HG03175 (cell line): ENCODE measurements around the gene HAT1.
A peak's percentile ranks its signal among the peaks of the same experiment; 100 is the strongest.
"Not testable (repeated sequence)": the region's sequence is repeated elsewhere in the genome, so short reads cannot be mapped to it uniquely, and the experiment has no call there.

Experiments
- ATAC-seq: cut with Tn5 transposase; IDR thresholded peaks from one replicate; pipeline ENCODE4 v1.9.1; 2021; ENCODE audit warnings: mild to moderate bottlenecking, moderate library complexity; ENCODE audit not compliant: unreplicated experiment

The HAT1 gene, protein sequence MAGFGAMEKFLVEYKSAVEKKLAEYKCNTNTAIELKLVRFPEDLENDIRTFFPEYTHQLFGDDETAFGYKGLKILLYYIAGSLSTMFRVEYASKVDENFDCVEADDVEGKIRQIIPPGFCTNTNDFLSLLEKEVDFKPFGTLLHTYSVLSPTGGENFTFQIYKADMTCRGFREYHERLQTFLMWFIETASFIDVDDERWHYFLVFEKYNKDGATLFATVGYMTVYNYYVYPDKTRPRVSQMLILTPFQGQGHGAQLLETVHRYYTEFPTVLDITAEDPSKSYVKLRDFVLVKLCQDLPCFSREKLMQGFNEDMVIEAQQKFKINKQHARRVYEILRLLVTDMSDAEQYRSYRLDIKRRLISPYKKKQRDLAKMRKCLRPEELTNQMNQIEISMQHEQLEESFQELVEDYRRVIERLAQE

DNA sequence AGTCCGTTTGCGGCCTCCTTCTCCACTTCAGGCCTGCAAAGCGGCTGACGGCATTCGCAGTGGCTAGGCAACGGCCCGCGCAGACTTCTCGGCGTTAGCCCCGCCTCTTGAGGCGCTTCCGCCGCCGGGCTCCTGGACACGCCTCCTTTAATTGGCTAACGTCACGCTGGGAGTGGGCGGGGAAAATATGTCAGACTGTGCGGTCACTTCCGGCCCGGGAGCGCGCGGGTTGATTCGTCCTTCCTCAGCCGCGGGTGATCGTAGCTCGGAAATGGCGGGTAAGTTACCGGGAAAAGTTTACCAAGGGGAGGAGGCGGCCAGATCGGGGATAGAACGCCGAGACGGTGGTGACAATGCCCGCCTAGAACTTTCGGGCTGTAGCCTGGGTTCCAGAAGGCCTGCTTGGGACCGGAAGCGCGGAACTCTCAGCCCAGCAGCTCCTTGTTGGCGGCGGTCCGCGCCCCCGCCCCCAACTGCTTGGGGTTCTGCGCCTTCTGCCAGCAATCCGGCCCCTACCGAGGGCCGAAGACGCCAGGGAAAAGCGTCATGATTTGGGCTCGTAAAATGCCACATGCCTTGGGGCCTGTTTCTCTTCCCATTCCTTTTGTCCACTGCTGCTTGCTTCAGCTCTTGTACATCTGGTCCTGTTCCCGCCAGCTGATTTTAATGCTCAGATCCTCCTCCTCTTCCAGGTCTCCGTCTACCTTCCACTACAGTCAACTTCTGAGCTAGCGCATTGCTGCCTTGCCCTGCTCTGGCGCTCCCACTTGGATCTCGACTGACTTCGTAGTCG, at the start of gene HAT1:
Gene HAT1 (plus strand): TSS at position 232 of the 793 bp plus-strand sequence. CDS start 40 bp downstream, at position 272.
- peak; percentile 98 for ATAC-seq

DNA sequence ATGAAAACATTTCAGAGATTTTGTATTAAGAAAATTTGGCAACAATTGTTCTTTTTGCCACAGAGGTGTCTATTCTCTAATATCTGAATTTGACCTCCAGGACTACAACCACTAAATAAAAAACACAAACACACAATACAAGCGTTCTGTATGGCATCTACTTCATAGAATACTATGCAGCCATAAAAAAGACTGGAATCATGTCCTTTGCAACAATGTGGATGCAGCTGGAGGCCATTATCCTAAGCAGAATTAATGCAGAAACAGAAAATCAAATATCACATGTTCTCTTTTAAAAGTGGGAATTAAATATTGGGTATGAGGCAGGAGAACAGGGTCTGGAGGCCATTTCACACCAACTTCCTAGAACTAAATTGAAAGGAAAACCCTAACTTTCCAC, 47.7 kb upstream of the HAT1 start:
- ATAC-seq = no peak

DNA sequence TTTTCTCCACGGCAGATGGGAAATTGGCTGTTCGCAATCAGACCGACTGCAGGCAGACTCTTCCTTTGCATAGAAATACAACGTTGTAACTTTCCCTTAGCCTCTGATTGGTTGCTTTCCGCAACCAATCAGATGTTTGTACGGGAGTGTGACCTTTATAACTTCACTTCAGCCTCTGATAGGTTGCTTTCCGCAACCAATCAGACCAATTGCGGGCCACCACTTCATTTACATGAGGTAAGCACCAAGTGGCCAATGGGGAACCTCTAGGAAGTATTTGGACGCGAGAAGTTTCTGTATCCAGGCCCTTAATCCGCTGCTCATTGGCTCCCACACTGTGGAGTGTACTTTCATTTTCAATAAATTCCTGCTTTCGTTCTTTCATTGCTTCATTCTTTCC, 47.3 kb upstream of the HAT1 start:
- ATAC-seq = no peak

DNA sequence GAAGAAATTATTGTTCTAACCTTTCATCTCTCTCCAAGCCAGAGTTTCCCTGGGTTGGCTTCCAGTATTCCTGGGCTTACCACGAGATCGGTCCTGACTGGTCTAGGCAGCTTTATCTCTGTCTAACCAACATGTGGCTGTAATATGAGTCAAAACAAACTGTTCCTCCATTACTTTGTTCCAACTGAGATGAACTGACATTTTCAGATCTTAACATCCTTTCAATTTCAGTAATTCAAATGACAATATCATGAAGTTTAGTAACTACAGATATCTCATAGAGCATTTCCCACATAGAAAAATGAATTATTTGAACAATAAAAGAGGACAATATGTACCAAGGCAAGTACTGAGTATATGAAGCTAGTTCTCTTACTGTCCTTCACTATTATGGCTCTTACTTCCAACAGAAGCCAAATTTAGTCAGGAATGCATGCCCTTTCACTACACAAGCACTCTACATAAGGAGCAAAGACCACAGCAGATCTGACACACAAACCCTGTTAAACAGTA, 43.7 kb upstream of the HAT1 start:
- no peak for ATAC-seq

DNA sequence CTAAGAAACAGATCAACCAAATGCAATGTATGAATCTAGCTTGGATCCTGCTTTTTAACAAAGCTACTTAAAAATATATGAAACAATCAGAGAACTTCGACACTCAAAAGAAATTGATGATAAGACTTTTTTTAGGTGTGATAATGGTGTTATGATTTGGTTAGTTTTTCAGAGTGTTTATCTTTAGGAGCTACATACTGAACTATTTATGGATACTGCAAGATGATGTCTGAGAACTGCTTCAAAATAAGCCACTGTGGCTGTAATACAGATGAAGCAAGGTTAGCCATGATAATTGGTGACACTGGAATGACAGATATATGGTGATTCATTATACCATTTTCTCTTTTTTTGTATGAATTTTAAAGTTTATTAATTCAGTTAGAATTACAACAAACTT, 42.4 kb upstream of the HAT1 start:
- ATAC-seq = no peak

DNA sequence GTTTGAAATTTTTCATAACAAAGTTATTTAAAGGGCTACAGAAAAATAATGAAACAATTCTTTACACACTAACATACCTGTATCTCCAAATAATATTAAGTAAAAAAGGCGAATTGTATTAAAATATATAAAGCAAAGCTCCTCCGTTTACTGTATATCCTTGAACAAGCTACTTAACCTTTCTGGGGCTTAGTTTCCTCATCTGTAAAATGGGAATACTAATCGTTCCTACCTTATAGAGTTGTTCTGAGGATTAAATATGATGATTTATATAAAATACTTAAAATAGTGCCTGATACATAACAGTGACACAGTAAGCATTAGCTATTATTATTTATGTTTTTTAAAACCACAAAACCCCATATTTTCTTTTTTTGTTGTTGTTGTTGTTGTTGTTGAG, 41.5 kb upstream of the HAT1 start:
- ATAC-seq = no peak

DNA sequence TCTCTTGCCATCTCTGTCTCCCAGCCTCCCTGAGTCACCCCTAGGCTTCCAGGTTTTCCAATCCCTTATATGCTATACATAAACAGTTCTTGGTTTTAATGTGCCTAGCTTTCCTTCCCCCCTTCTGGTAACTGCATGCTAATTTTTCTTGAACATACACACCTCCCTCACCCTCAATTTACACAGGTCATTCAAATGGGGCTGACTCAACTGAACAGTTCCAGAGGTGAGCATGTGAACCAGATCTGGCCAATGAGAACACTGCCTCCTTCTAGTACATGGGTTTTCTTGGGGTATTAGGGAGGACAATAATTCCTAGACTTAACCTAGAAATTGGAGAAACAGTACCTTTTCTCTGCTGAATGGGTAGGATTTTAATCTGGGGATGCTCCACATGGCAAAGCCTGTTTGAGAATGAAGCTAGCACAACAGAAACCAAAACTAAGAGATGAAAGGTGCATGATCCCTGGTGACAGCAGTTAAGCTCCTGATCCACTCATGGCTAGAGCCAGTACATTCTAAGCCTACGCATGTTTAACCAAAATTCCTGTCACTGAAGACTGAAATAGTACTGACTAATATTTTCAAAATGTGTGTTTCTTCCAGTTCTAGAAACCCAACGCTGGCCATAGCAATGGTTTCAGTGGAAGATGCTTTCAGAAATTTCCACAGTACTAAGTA, 40.0 kb upstream of the HAT1 start:
- ATAC-seq = no peak

DNA sequence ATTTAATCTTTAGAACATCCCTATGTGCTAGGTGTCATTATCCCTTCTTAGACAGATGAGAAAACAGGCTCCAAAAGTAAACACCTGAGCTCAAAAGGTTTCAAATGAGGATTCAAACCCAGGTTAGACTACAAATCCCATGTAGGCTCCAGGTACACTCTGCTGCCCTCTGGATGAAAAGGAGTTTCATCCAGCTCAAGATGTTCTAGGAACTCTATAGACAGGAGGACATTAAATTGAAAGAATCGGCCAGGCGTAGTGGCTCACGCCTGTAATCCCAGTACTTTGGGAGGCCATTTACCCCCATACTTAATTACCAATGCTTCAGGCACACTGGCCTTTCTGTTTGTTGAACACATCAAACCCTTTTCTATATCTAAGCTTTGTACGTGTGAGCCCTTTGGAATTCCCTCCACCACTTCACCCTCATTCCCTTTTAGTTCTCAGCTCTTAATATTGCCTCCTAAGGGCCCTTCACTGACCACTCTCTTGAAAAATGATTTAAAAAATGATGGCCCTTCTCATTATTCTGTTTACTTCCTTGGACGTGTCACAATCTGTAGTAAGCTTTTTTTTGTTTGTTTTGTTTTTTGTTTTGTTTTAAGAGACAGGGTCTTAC, 38.9 kb upstream of the HAT1 start:
- no peak for ATAC-seq

DNA sequence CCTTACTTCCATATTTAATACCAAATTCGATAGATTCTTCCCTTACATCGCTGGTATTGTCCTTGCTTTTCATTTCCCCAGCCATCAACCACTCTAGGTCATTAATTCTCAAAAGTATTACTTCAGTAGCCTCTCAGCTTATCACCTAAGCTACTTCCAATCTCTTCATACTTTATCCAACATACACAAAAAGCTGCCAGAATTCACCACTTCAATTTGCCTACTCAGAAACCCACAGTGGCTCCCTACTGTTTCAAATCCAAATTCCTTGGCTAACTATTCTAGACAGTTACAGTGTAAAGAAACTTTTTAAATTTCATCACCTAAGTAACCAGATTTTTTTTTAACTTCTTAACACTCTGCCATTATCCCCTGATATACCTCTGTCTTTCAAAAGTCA, 32.9 kb upstream of the HAT1 start:
- no peak for ATAC-seq

DNA sequence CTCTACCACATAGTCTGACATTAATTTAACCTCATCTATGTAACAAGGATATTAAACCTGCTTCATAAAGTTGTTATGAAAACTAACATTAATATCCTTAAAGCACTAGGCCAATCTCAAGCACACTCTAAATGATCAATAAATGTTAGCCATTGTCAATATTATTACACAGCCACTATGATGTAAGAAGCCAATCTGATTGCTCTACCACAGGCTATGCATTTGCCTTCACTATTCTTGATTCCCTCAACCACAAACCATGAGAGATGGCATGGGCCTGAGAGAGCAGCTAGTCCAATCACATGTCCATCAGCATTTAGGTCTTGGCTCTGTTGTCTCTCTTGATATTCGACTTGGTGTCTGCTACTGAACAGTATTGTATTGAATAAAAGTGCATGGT, 32.5 kb upstream of the HAT1 start:
- no peak for ATAC-seq

DNA sequence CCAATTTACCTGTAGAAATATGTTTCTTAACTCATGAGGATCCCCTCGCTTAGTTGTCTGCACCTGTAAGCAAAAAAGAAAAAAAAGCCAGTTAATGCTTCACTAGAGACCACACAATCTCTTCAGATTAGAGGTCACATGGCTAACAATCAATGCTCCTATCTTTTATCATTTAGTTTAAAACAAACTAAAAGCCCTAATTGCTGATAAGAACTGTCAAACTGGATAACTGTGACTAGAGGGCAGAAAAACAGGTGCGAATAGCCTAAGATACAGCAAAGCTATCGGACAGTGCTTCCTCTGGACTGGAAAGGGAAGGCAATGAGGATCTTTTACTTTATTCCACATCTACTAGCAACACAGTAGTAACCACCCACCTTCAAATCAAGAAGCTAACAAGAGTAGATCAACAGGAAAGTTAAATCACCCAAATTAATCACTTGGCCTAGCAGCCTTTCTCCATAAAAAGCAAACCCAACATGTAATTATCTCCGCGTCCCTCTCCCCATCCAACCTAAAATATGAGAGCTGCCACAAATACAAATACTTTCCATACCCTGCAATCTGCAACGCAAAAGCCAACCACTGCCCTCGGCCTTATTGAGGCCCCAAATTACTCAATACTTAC, 29.0 kb upstream of the HAT1 start:
- ATAC-seq = no peak

DNA sequence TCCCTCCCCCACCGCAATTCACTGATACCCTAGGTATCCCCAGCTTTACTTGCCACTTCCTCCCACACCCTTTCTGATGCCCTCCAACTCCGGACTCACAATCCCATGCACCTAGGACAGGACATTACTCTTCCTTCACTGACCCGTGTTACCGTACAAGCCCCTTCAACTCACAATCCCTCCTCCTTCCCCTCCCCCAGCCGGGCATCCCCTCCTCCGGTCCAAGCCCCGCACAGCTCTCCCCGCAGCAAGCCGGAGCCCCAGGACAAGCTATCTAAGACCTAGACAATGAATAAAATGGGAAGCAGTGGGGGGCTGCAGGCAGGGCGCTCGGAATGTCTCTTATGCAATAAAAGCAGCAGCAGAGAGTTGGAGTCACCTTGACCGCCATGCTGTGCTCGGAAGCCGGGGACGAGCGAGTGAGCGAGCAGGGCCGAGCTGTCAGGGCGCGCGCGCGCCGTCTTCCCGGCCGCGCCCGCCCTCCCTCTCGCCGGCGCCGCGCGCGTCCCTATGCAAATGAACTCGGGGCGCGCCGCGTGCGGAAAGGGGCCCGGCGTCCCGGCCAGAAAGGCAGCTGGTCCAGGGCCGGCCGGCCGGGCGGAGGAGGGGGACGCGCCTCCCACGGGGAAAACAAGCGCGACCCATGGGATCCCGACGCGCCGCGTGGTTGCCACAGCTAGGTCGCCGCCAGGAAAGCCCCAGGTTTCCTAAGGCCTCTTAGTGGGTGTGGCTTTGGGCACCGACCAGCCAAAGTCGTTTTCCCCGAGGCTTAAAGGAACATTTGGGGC, 28.2 kb upstream of the HAT1 start, which contains the start of gene SLC25A12:
Gene SLC25A12 (minus strand): TSS at position 421 of the 788 bp plus-strand sequence. CDS start 30 bp downstream, at position 391.
- ATAC-seq = peak; percentile 97

DNA sequence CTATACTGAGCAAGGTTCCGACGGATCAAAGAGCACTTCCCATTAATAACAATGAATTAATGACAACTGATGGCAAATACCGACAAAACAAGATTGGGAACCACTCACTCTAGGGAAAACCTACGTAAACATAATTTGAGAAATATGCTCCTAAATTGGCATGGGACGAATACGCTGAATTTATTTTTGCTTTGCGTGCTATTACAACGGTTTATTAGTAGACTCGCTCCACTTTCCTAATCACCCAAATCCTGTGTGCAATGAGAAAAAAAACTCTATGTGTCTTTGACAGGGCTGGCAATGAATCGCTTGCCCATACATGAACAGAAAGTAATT, 27.7 kb upstream of the HAT1 start:
- no peak for ATAC-seq

DNA sequence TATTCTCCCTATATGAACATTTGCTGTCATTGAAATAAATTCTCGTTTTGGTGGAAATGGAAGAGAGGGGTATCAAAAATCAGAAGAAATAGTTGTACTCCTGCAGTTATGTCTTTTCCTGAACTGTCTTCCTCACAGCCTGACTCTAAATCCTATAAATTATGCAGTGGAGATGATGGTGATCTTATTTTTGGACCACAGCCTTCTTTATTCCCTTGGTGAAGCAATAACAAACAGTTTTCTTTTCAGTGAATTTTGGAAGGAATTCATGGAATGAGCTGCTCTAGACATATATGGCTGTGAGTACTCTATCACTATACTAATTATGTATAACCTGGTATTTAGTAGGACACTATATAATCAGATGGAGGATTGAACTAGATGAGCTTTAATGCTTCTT, 26.5 kb upstream of the HAT1 start:
- no peak for ATAC-seq

DNA sequence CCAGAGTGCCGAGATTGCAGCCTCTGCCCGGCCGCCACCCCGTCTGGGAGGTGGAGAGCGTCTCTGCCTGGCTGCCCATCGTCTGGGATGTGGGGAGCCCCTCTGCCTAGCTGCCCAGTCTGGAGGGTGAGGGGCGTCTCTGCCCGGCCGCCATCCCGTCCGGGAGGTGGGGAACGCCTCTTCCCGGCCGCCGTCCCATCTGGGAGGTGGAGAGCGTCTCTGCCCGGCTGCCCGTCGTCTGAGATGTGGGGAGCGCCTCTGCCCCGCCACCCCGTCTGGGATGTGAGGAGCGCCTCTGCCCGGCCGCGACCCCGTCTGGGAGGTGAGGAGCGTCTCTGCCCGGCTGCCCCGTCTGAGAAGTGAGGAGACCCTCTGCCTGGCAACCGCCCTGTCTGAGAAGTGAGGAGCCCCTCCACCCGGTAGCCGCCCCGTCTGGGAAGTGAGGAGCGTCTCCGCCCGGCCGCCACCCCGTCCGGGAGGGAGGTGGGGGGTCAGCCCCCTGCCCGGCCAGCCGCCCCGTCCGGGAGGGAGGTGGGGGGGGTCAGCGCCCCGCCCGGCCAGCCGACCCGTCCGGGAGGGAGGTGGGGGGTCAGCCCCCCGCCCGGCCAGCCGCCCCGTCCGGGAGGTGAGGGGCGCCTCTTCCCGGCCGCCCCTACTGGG, 22.5 kb upstream of the HAT1 start:
- ATAC-seq = not testable (repeated sequence)

DNA sequence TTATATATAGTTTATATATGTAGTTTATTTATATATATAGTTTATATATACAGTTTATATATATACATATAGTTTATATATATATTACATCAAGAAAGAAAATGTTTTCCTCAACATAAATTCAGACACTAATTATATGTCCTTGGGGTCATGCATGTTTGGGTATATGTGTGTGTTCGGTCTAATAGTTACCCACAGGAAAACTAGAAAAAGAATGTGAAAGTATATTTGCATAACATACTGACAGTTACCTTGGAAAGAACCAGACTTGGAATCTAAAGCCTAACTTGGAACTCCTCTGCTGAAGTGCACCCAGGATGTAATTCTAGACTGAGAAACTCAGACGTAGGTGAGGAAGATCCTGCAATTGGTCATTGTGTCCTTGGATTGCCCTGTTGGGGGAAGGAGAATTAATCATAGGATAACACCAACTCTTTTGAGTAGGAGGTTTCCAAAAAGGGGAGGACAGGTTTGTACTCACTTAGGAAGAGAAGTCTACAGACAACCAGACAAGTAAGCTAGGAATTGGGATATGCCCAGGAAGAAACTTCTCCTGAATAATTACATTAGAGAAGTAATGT, 19.3 kb upstream of the HAT1 start:
- ATAC-seq = no peak

DNA sequence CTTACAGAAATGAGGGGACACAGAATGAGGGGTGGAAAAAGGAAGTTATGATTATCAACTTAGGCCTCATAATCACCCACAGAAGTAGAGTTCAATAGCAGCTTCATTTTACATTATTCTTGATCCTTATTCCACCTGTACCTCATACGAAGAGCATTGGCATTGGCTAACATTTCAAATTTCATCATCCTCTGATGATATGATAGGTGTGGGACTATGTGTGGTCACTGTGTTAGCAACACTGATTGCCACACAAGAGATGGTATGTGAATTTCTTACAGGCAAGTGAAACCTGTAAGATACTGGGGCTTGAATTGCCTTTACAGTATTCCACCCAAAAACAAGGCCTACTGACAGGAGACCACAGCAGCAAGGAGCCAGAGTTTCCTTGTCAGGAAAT, 14.0 kb upstream of the HAT1 start:
- ATAC-seq = no peak

DNA sequence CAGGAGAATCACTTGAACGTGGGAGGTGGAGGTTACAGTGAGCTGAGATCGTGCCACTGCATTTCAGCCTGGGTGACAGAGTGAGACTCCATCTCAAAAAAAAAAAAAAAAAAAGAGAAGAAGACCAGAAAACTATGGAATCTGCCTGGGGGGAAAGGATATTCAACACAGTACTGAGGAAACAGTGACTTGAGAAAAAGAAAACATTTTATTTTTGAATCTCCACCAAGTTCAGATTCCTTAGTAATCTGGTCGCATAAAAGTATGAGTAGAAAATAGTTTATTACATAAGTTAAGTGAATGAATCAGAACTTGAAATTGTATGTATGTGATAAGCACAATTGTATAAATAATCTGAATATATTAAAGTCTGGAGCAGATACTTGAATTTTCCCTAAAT, 13.0 kb upstream of the HAT1 start:
- no peak for ATAC-seq

DNA sequence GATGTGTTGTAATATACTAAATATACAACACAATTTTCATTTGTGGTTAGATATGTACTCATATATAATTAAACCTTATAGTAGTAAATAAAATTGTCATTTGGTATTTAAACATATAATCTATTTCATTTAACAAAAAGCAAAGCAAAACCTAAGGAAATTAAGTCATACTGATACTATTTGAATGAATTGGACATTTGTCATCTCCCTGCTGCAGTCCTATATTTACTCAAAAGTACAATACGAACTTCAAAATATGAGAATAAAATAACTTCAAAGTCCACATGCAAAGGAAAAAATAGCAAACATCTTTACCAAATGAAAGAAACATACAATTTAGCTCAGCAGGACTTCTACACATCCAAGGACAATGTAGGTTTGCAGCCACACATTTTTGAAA, 11.8 kb upstream of the HAT1 start:
- no peak for ATAC-seq
